ENCODE results near the gene UNKL.

UNKL gene

GRCh38 chr16:1429012-1429411 is 14.5 kb upstream of the UNKL start:
- no peak for DNase-seq (ENCODE audit: low read depth, low spot score)
- H3K36me3 ChIP-seq (ENCODE audit: insufficient read depth, insufficient read length, low read length), result no peaks in the 10 kb centered on the region
- peak overlapping the region; percentile 81 for H3K9ac ChIP-seq (ENCODE audit: insufficient read length, low read depth)
- TF ChIP-seq YY1 (IDR thresholded peaks at IDR 0.05; ENCODE audit: insufficient read depth, insufficient read length), result no peak
- TF ChIP-seq ZNF274 (IDR thresholded peaks at IDR 0.05; ENCODE audit: low read depth, low read length), result no peak
- no peak for TF ChIP-seq SUZ12 (IDR thresholded peaks at IDR 0.05; ENCODE audit: extremely low read depth, insufficient read depth, insufficient read length)
- H3K4me3 ChIP-seq (ENCODE audit: insufficient read length, low read depth), result no peak overlapping the region
- H3K9me3 ChIP-seq (ENCODE audit: insufficient read depth, low read length), result no peaks in the 10 kb centered on the region
- peaks cover 23% of the 10 kb centered on the region for H3K4me1 ChIP-seq (ENCODE audit: insufficient read depth, insufficient read length)
- no peaks in the 10 kb centered on the region for H3K27me3 ChIP-seq (ENCODE audit: insufficient read depth, insufficient read length)

GRCh38 chr16:1428511-1428910 is 14.0 kb upstream of the UNKL start:
- H3K4me1 ChIP-seq (ENCODE audit: insufficient read depth, insufficient read length), result peaks cover 23% of the 10 kb centered on the region
- H3K27me3 ChIP-seq (ENCODE audit: insufficient read depth, insufficient read length), result no peaks in the 10 kb centered on the region
- DNase-seq (ENCODE audit: low read depth, low spot score), result no peak

GRCh38 chr16:1427473-1428461 is 13.3 kb upstream of the UNKL start:
- no peak for TF ChIP-seq SUZ12 (IDR thresholded peaks at IDR 0.05; ENCODE audit: extremely low read depth, insufficient read depth, insufficient read length)
- TF ChIP-seq ZNF274 (IDR thresholded peaks at IDR 0.05; ENCODE audit: low read depth, low read length), result no peak
- no peak for TF ChIP-seq YY1 (IDR thresholded peaks at IDR 0.05; ENCODE audit: insufficient read depth, insufficient read length)
- Histone ChIP-seq H3K27me3 (ENCODE audit: insufficient read depth, insufficient read length) (no peaks in the 10 kb centered on the region), H3K9me3 (ENCODE audit: insufficient read depth, low read length) (no peaks in the 10 kb centered on the region), H3K4me1 (ENCODE audit: insufficient read depth, insufficient read length) (peaks cover 23% of the 10 kb centered on the region), H3K9ac (ENCODE audit: insufficient read length, low read depth) (peak overlapping the region; percentile 74), H3K36me3 (ENCODE audit: insufficient read depth, insufficient read length, low read length) (no peaks in the 10 kb centered on the region), H3K4me3 (ENCODE audit: insufficient read length, low read depth) (no peak overlapping the region)
- DNase-seq (ENCODE audit: low read depth, low spot score), result no peak

More at GRCh38 chr16:1428511-1428910, 14.0 kb upstream of the UNKL start:
- Histone ChIP-seq H3K9ac (ENCODE audit: insufficient read length, low read depth) (peak overlapping the region; percentile 81), H3K36me3 (ENCODE audit: insufficient read depth, insufficient read length, low read length) (no peaks in the 10 kb centered on the region), H3K9me3 (ENCODE audit: insufficient read depth, low read length) (no peaks in the 10 kb centered on the region), H3K4me3 (ENCODE audit: insufficient read length, low read depth) (no peak overlapping the region)
- TF ChIP-seq ZNF274 (IDR thresholded peaks at IDR 0.05; ENCODE audit: low read depth, low read length), result no peak
- TF ChIP-seq SUZ12 (IDR thresholded peaks at IDR 0.05; ENCODE audit: extremely low read depth, insufficient read depth, insufficient read length), result no peak
- TF ChIP-seq YY1 (IDR thresholded peaks at IDR 0.05; ENCODE audit: insufficient read depth, insufficient read length), result no peak

DNA sequence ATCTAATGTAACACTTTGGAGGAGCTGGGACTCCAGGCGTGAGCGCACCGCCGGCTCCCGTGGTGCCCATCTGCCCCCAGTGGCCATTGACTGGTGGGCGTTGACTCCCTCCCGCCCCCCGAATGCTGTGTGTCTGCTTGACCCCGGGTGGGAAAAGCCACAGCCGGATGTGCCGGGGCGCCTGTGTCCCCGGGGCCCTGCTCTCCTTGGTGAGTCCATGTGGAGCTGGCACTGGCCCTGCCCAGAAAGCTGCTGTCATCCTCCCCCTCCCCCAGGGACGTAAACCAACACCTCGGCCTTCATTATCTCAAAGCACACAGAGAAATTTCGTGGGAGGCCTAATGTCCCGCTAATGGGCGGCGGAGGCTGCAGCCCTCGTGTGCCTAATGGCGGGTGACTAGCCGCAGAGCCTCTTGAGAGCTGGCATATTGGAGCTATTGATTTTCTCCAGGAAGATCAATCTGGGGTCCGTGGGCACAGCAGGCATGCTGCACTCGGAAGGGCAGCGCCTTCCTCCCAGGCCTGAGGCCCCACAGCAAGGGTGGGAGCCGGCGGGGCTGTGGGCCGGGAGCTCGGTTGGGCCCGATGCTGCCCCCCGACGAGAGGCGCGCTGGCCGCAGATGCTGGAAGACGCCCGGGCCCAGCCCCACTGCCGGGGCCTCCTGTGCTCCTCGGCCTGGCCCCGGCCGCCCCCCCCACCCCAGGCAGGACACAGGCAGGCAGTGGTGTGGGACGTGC is 12.4 kb upstream of the UNKL start:
- no peak for DNase-seq (ENCODE audit: low read depth, low spot score)
- H3K36me3 ChIP-seq (ENCODE audit: insufficient read depth, insufficient read length, low read length), result no peaks in the 10 kb centered on the region
- TF ChIP-seq YY1 (IDR thresholded peaks at IDR 0.05; ENCODE audit: insufficient read depth, insufficient read length) (no peak), SUZ12 (IDR thresholded peaks at IDR 0.05; ENCODE audit: extremely low read depth, insufficient read depth, insufficient read length) (no peak), ZNF274 (IDR thresholded peaks at IDR 0.05; ENCODE audit: low read depth, low read length) (no peak)
- H3K9me3 ChIP-seq (ENCODE audit: insufficient read depth, low read length), result peaks cover 6% of the 10 kb centered on the region; the same call in 1 of the 2 replicates
- peaks cover 23% of the 10 kb centered on the region for H3K4me1 ChIP-seq (ENCODE audit: insufficient read depth, insufficient read length)
- peak overlapping the region; percentile 74 for H3K9ac ChIP-seq (ENCODE audit: insufficient read length, low read depth)
- H3K27me3 ChIP-seq (ENCODE audit: insufficient read depth, insufficient read length), result no peaks in the 10 kb centered on the region
- H3K4me3 ChIP-seq (ENCODE audit: insufficient read length, low read depth), result no peak overlapping the region

DNA sequence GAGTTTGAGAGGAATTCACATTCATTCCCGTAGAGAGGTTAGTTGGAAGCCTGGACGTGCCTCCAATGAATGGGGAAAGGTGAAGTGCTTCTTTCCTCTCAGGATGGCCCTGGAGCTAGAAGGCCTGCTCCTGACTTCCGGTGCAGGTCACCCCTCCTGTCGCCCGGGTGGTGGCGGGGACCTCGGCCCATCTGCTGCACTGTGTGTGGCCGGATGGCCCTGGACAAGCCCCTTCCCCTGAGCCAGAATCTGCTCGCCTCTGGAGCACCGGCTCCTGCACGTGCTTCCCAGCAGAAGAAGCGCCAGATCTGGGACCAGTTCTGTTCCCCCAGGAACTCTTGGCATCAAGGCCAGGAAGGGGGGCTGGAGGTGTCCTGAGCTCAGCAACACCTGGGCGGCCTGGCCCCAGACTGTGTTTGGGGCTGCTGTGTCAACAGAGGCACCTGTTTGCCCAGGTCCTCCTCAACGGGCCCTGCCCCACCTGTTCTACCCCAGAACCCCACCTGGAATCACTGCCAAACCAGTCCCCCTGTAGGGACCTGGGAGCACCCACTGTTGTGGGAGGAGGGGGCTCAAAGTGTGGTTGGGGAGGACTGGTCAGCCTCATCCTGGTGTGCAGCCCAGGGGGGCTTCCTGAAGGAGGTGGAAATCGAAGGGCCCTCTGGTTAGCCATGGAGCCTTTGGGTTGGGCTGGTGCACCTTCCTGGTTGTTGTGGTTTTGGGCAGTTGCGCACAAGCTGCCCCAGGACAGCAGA is 11.3 kb upstream of the UNKL start:
- no peaks in the 10 kb centered on the region for H3K36me3 ChIP-seq (ENCODE audit: insufficient read depth, insufficient read length, low read length)
- H3K9me3 ChIP-seq (ENCODE audit: insufficient read depth, low read length), result peaks cover 6% of the 10 kb centered on the region; the same call in 1 of the 2 replicates
- H3K27me3 ChIP-seq (ENCODE audit: insufficient read depth, insufficient read length), result no peaks in the 10 kb centered on the region
- no peak overlapping the region for H3K9ac ChIP-seq (ENCODE audit: insufficient read length, low read depth)
- no peak overlapping the region for H3K4me3 ChIP-seq (ENCODE audit: insufficient read length, low read depth)
- TF ChIP-seq SUZ12 (IDR thresholded peaks at IDR 0.05; ENCODE audit: extremely low read depth, insufficient read depth, insufficient read length) (no peak), ZNF274 (IDR thresholded peaks at IDR 0.05; ENCODE audit: low read depth, low read length) (no peak), YY1 (IDR thresholded peaks at IDR 0.05; ENCODE audit: insufficient read depth, insufficient read length) (no peak)
- peaks cover 23% of the 10 kb centered on the region for H3K4me1 ChIP-seq (ENCODE audit: insufficient read depth, insufficient read length)
- DNase-seq (ENCODE audit: low read depth, low spot score), result no peak

- no peaks in the 10 kb centered on the region for H3K27me3 ChIP-seq (ENCODE audit: insufficient read depth, insufficient read length)
- no peak for DNase-seq (ENCODE audit: low read depth, low spot score)
- H3K4me3 ChIP-seq (ENCODE audit: insufficient read length, low read depth), result no peak overlapping the region
- peaks cover 7% of the 10 kb centered on the region for H3K36me3 ChIP-seq (ENCODE audit: insufficient read depth, insufficient read length, low read length)
- H3K9ac ChIP-seq (ENCODE audit: insufficient read length, low read depth), result no peak overlapping the region
- no peak for TF ChIP-seq SUZ12 (IDR thresholded peaks at IDR 0.05; ENCODE audit: extremely low read depth, insufficient read depth, insufficient read length)
- TF ChIP-seq ZNF274 (IDR thresholded peaks at IDR 0.05; ENCODE audit: low read depth, low read length), result no peak
- TF ChIP-seq YY1 (IDR thresholded peaks at IDR 0.05; ENCODE audit: insufficient read depth, insufficient read length), result no peak
- peaks cover 6% of the 10 kb centered on the region; the same call in 1 of the 2 replicates for H3K9me3 ChIP-seq (ENCODE audit: insufficient read depth, low read length)
- peaks cover 21% of the 10 kb centered on the region for H3K4me1 ChIP-seq (ENCODE audit: insufficient read depth, insufficient read length)
Measured at GRCh38 chr16:1424028-1424427, 9.5 kb upstream of the UNKL start.
